H1 (cell line): Measurements from ENCODE around the gene TNNT1. TPM values are rescaled to one million over a fixed set of nuclear protein-coding genes. Genes with fewer than 3 reads are reported as not detected.

Experiments
- ASH2L ChIP-seq: fragments of 200-600, 300-600 bp; sonication (generic); IDR thresholded peaks from one replicate; pipeline ENCODE4 v1.7.1; 2017; ENCODE audit warnings: low read length
- ATF2 ChIP-seq: IDR thresholded peaks from 2 replicates; pipeline ENCODE4 v1.6.1; 2012; ENCODE audit warnings: low read length, inconsistent platforms
- CBX8 ChIP-seq: fragments of 300-800, 300-1000 bp; sonication (generic); IDR thresholded peaks from 2 replicates; pipeline ENCODE4 v1.7.1; 2016; ENCODE audit warnings: low read depth, low read length, borderline replicate concordance
- CEBPB ChIP-seq: IDR thresholded peaks from 2 replicates; pipeline ENCODE4 v1.6.1; 2012; ENCODE audit warnings: low read depth, low read length
- CHD1 ChIP-seq: IDR thresholded peaks from 2 replicates; pipeline ENCODE4 v1.6.1; 2012; ENCODE audit warnings: low read depth, low read length, improper control_type of control experiment
- CHD2 ChIP-seq: IDR thresholded peaks from 2 replicates; pipeline ENCODE4 v1.6.1; 2012; ENCODE audit warnings: low read length, improper control_type of control experiment
- CREB1 ChIP-seq: IDR thresholded peaks from 2 replicates; pipeline ENCODE4 v1.6.1; 2012; ENCODE audit warnings: inconsistent platforms
- CTCF ChIP-seq, 3 experiments: IDR thresholded peaks; 1 replicate in 2 of 3; 2 replicates in 1 of 3; pipeline versions ENCODE4 v1.5.1 to v1.6.1; 2011; ENCODE audit warnings: low read length in 3 of 3, mild to moderate bottlenecking in 3 of 3, inconsistent platforms in 2 of 3, low read depth in 1 of 3, moderate library complexity in 1 of 3; ENCODE audit not compliant: insufficient read depth in 1 of 3; ENCODE audit errors: control extremely low read depth in 1 of 3
- EZH2 ChIP-seq: fragments of 200-600 bp; sonication (generic); IDR thresholded peaks from 2 replicates; pipeline ENCODE4 v1.7.1; 2012; ENCODE audit warnings: low read depth, mild to moderate bottlenecking, moderate library complexity, low read length, inconsistent platforms; ENCODE audit not compliant: severe bottlenecking
- GTF2F1 ChIP-seq: IDR thresholded peaks from 2 replicates; pipeline ENCODE4 v1.6.1; 2012; ENCODE audit warnings: low read depth, low read length, improper control_type of control experiment, borderline replicate concordance
- HDAC6 ChIP-seq: IDR thresholded peaks from one replicate; pipeline ENCODE4 v1.7.1; 2012; ENCODE audit warnings: low read depth, mild to moderate bottlenecking, inconsistent platforms, low read length, moderate library complexity
- KDM5A ChIP-seq: fragments of 200-600 bp; IDR thresholded peaks from 2 replicates; pipeline ENCODE4 v1.7.1; 2012; ENCODE audit warnings: mild to moderate bottlenecking, low read length, inconsistent platforms, mixed read lengths
- MAX ChIP-seq: IDR thresholded peaks from 2 replicates; pipeline ENCODE4 v1.6.1; 2012; ENCODE audit warnings: inconsistent platforms
- POLR2A ChIP-seq, 2 experiments: IDR thresholded peaks; 1 replicate in 1 of 2; 2 replicates in 1 of 2; pipeline ENCODE4 v1.6.1; 2011; ENCODE audit warnings: low read depth in 2 of 2, low read length in 2 of 2, mild to moderate bottlenecking in 2 of 2; ENCODE audit errors: control extremely low read depth in 1 of 2
- RBBP5 ChIP-seq: IDR thresholded peaks from 2 replicates; pipeline ENCODE4 v1.7.1; 2012; ENCODE audit warnings: low read depth, mild to moderate bottlenecking, inconsistent platforms, low read length, moderate library complexity, borderline replicate concordance
- RXRA ChIP-seq: IDR thresholded peaks from 2 replicates; pipeline ENCODE4 v1.6.1; 2011; ENCODE audit warnings: low read depth, mild to moderate bottlenecking, low read length, moderate library complexity; ENCODE audit not compliant: insufficient read depth
- SAP30 ChIP-seq: fragments of 300-600 bp; sonication (generic); IDR thresholded peaks from 2 replicates; pipeline ENCODE4 v1.7.1; 2012; ENCODE audit warnings: low read length, moderate library complexity, mild to moderate bottlenecking, inconsistent platforms; ENCODE audit not compliant: insufficient read depth, insufficient replicate concordance
- SP4 ChIP-seq: IDR thresholded peaks from 2 replicates; pipeline ENCODE4 v1.6.1; 2012; ENCODE audit warnings: low read length, inconsistent platforms
- SUZ12 ChIP-seq: fragments of 200-600 bp; sonication (generic); IDR thresholded peaks from 2 replicates; pipeline ENCODE4 v1.6.1; 2012; ENCODE audit warnings: mild to moderate bottlenecking, inconsistent platforms, low read length, moderate library complexity, mixed read lengths
- TAF7 ChIP-seq: optimal IDR thresholded peaks from 2 replicates; pipeline ENCODE3; 2011; ENCODE audit warnings: low read depth, mild to moderate bottlenecking, inconsistent platforms, low read length, moderate library complexity, borderline replicate concordance
- polyA plus RNA-seq, 7 experiments: library from polyadenylated mRNA; depleted of rRNA in 3 of 7; stranded (reverse) in 5 of 7; unstranded in 2 of 7; fragments of >200 nt in 5 of 7; fragments of 200-250 nt in 2 of 7; gene quantifications; 1 replicate in 5 of 7; 2 replicates in 1 of 7; 4 replicates in 1 of 7; pipeline versions ENCODE4 v1.2.1 to v1.2.3, GENCODE V29; 2011 to 2013; ENCODE audit warnings: missing spikeins in 2 of 7, mixed read lengths in 2 of 7
- total RNA-seq: library from RNA; stranded (reverse); fragmentation: NEBNext Ultra II Directional; extraction: Animal tissue kit (Norgen Biotek cat#: 25700); gene quantifications from 2 replicates; pipeline ENCODE4 v1.2.1, GENCODE V29; 2021

The TNNT1 gene
- total and polyA plus RNA-seq, 2 of the 8 experiments (the other 6 are each of a cell fraction or from before 2014, with no cell fraction given) = 69.6 to 107 TPM

GRCh38 chr19:55086730-55087541 is 62.1 kb downstream of the TNNT1 start (continued):
- TF ChIP-seq RXRA (no peak), CHD1 (no peak), CHD2 (no peak), SP4 (no peak), MAX (no peak), EZH2 (no peak), RBBP5 (0 out of 2 replicates have a peak, but pooled peaks have one; percentile 23), GTF2F1 (no peak), CEBPB (no peak), HDAC6 (no peak), CTCF (IDR thresholded peaks at IDR 0.05; ENCODE audit: control extremely low read depth in 1 of 3, insufficient read depth in 1 of 3, low read depth in 1 of 3, low read length in 3 of 3) (no peak), CBX8 (no peak), TAF7 (peak; percentile 22), CREB1 (no peak), ATF2 (no peak), ASH2L (peak; percentile 23), SUZ12 (no peak), KDM5A (no peak), POLR2A (IDR thresholded peaks at IDR 0.05; ENCODE audit: control extremely low read depth in 1 of 2, low read depth in 2 of 2, low read length in 2 of 2) (peak in 1 of 2 experiments; percentile 62; a peak in 2 of 3 replicates), SAP30 (no peak)
